Activated naive CD4-positive, alpha-beta T cell treated with anti-CD3 and anti-CD28 coated beads, Interleukin-2, amount 10 ng/mL, durations not matched to agents 7 days and 5 days (primary cell): Measurements from ENCODE around the gene ANKRD29.
"Not testable (repeated sequence)": the region's sequence is repeated elsewhere in the genome, so short reads cannot be mapped to it uniquely, and the experiment has no call there.

Experiments used
- CTCF ChIA-PET: fragments of 350-600 bp; sonication (Branson Sonifier 250); formaldehyde crosslinking; loops from one replicate; lab custom pipeline; 2021; ENCODE audit warnings: antibody characterized with exemption; lab: Charles Lee
- DNase-seq: peaks from one replicate; pipeline ENCODE4 v3.0.0-alpha.2; 2020
- H3K27ac Mint-ChIP-seq: one replicate; pipeline ENCODE4 v1.8.0; 2021; ENCODE audit warnings: mild to moderate bottlenecking, moderate library complexity, mixed read lengths
- H3K27me3 Mint-ChIP-seq: one replicate; pipeline ENCODE4 v1.8.0; 2021; ENCODE audit warnings: mild to moderate bottlenecking, mixed read lengths
- H3K36me3 Mint-ChIP-seq: one replicate; pipeline ENCODE4 v1.8.0; 2021; ENCODE audit warnings: mixed read lengths
- H3K4me1 Mint-ChIP-seq: one replicate; pipeline ENCODE4 v1.8.0; 2021; ENCODE audit warnings: mixed read lengths
- H3K4me3 Mint-ChIP-seq: one replicate; pipeline ENCODE4 v1.8.0; 2021; ENCODE audit warnings: mild to moderate bottlenecking, moderate library complexity, mixed read lengths
- H3K9me3 Mint-ChIP-seq: one replicate; pipeline ENCODE4 v1.8.0; 2021; ENCODE audit warnings: mixed read lengths

The ANKRD29 gene

DNA sequence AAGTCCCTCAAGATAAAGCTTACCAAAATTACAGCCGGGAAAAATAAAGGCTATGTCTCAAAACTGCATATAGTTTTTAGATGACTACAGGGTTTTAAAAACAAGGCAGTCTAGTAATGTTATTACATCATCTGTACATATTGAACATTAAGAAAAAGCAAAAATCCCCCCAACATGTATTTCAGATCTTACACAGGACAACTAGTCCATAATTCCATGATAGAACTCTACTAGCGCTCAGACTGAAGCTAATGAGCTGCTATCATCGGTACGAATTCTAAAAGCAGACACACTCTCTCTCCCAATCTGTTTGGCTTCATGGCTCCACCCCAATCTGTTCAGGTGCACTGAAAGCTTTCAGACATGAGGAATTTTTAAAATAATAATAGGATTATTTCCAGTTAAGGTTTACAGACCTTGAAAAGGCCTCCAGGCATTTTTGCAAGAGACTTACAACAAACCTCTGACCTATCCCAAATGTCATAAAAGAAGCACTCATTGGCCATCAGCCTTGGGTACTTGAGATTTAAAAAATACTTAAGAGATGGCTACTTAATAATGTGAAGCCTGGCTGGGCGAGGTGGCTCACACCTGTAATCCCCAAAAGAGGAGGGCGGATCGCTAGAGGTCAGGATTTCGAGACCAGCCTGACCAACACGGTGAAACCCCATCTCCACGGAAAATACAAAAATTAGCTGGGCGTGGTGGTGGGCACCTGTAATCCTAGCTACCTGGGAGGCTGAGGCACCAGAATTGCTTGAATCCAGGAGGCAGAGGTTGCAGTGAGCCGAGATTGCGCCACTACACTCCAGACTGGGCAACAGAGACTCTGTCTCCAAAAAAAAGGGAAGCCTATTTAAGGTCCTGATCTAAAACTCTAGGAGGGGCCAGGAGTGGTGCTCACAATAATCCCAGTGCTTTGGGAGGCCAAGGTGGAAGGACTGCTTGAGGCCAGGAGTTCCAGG, 78.4 kb downstream of the ANKRD29 start:
- DNase-seq, result no peak
- Mint-ChIP-seq H3K27me3 (peaks cover 19% of the 10 kb centered on the region), H3K36me3 (peaks cover 30% of the 10 kb centered on the region), H3K4me1 (peaks cover 47% of the 10 kb centered on the region), H3K4me3 (peak overlapping the region; percentile 20), H3K27ac (no peak overlapping the region), H3K9me3 (no peaks in the 10 kb centered on the region)
- CTCF ChIA-PET, result interaction anchor here (0.9 to 1.7 kb wide), 4 partner anchors 61 to 86 kb away, joined by 3 to 8 read pairs (median 4); no protein-coding TSS in a partner anchor

DNA sequence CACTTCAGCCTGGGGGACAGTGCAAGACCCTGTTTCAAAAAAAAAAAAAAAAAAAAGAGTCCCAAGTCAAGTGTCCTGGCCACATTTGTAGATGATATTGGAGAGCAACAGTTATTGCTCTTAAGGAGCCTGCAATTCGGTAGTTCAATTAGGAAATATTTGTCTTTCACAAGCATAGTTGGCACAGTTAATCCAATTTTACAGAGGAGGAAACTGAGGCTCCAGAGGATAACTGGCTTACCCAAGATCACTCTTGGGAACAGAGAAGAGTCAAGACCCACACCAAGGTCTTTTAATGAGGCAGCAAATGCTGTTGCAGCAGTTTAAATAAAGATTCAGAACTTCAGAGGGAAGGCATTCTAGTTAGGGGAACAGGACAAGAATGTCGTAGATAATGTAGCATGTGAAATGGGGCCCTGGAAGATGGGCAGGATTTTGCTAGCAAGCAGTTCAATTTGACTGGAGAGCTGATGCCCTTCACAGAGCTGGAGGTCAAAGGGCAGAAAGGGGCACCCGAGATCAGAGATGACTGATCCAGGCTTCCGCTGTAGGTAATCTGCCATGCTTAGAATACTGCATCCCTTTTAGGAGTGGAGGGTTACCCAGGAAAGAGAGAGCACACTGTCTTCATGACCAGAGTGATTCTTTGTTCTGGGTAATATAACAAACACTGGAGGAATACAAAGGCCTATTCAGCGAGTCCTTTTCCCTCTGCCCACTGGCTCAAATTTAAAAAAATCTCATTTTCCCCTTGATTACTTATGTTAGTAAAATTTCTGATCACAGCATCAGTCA, 79.4 kb downstream of the ANKRD29 start:
- no peak overlapping the region for H3K27ac Mint-ChIP-seq
- no peak overlapping the region for H3K4me3 Mint-ChIP-seq
- peaks cover 39% of the 10 kb centered on the region for H3K36me3 Mint-ChIP-seq
- peaks cover 58% of the 10 kb centered on the region for H3K4me1 Mint-ChIP-seq
- no peak for DNase-seq
- H3K27me3 Mint-ChIP-seq, result peaks cover 9% of the 10 kb centered on the region
- CTCF ChIA-PET, result interaction anchor here (1.3 to 1.7 kb wide), 2 partner anchors 67 to 85 kb away, joined by 3 to 6 read pairs; no protein-coding TSS in a partner anchor
- H3K9me3 Mint-ChIP-seq, result no peaks in the 10 kb centered on the region

DNA sequence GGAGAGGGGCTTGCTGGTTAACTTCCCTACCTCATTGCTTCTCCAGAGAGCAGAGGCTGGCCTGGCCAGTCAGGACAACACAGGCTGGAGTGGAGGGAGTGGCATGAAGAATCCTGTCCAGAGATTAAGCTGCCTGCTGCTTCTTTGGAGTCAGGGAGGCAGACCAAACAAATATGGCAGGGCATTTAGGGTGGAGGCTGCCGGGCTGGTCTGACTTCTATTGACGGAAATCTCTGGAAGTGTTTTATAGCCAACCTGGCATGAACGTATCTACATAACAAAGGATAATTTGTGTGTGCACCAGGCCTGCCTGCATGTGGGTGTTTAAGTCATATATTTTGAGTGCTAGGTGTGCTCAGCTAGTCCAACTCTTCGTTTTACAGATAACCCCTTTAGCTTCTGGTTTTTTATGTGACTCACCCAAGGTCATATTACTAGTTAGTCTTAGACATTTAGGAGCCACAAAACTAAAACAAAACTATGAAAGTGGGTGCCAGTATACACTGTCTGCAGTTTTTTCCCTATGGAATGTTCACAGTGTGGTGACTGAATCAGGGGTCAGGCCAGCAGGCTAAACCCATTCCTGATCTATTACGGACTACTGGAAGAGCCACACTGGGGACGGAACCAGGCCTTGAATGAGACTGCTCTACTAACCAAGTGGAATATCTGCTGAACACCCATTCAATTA, 81.9 kb downstream of the ANKRD29 start:
- DNase-seq, result no peak
- no peak overlapping the region for H3K27ac Mint-ChIP-seq
- CTCF ChIA-PET, result interaction anchor here (1.3 to 2.2 kb wide), 2 partner anchors 64 to 82 kb away, joined by 3 to 6 read pairs; no protein-coding TSS in a partner anchor
- no peak overlapping the region for H3K4me3 Mint-ChIP-seq
- no peaks in the 10 kb centered on the region for H3K27me3 Mint-ChIP-seq
- peaks cover 61% of the 10 kb centered on the region for H3K4me1 Mint-ChIP-seq
- no peaks in the 10 kb centered on the region for H3K9me3 Mint-ChIP-seq
- peaks cover 49% of the 10 kb centered on the region for H3K36me3 Mint-ChIP-seq

DNA sequence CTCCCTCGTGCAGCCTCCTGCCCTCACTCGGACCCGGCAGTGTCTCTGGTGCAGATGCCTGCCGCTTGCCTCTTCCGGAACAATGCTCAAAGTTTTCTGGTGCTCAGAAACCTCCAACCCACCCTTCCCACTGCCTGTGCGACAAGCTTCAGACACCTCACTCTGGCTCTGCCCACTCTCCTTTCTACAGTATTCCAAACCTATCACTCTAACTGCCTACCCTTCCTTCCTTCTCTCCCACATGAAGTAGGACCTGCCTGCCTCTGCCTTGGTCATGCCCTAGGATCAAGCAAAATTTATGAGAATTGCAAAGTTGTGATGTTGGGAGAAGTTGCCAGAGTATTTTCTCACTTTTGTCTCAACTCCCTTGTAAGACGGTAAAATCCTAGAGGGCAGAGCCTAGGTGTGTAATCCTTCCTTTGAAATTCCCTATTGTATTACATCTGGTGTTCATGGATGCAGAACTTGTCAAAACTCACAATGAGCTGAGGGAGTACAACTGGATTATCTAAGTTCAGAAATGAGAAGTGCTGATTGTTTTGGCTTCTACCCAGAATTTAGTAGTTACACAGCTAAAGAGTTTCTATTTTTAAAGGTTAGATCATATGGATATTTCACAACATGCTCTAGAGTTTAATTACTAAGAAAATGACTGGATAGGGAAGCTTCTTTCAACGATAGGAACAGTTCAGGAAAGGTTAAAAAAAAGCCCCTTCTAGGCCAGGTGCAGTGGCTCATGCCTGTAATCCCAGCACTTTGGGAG, 83.6 kb downstream of the ANKRD29 start:
- CTCF ChIA-PET, result interaction anchor here (2.2 kb wide), 1 partner anchor 63 kb away, joined by 6 read pairs; no protein-coding TSS in a partner anchor
- Mint-ChIP-seq H3K4me1 (peaks cover 60% of the 10 kb centered on the region), H3K4me3 (no peak overlapping the region), H3K36me3 (peaks cover 56% of the 10 kb centered on the region), H3K27me3 (no peaks in the 10 kb centered on the region), H3K9me3 (no peaks in the 10 kb centered on the region), H3K27ac (no peak overlapping the region)
- DNase-seq, result no peak

DNA sequence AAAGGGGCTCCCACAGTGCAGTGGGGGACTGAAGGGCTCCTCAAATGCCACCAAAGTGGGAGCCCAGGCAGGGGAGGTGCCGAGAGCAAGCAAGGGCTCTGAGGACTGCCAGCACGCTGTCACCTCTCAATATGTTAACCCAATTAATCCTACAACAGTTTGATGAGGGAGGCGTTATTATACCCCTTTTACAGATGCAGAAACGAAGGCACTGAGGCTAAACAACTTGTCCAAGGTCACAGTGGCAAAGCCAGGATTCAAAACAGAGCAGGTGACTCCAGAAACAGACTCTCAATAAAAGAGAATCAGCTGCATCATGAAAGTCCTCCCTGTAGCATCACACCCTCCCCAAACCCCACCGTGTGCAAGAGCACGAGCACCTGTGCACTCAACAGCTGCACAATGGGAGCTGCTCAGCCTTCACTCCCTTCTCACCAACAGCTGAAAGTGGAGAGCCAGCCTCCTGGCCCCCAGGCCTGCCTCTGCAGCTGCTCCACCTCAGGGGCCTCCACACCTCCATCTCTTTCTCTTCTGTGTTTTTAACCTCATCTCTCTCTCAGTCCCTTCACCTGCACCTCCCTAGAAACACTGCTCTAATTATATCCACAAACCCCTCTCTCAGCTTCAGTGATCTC, 84.5 kb downstream of the ANKRD29 start:
- no peaks in the 10 kb centered on the region for H3K27me3 Mint-ChIP-seq
- no peak overlapping the region for H3K27ac Mint-ChIP-seq
- no peak for DNase-seq
- peaks cover 60% of the 10 kb centered on the region for H3K4me1 Mint-ChIP-seq
- CTCF ChIA-PET, result no interaction called here
- H3K36me3 Mint-ChIP-seq, result peaks cover 52% of the 10 kb centered on the region
- H3K4me3 Mint-ChIP-seq, result no peak overlapping the region
- no peaks in the 10 kb centered on the region for H3K9me3 Mint-ChIP-seq

DNA sequence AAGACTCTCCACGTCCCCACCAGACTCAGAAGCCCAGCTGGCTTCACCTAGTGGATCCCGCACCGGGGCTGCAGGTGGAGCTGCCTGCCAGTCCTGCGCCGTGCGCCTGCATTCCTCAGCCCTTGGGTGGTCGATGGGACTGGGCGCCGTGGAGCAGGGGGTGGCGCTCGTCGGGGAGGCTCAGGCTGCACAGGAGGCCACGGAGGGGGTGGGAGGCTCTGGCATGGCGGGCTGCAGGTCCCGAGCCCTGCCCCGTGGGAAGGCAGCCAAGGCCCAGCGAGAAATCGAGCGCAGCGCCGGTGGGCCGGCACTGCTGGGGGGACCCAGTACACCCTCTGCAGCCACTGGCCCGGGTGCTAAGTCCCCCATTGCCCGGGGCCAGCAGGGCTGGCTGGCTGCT, 85.2 kb downstream of the ANKRD29 start:
- H3K27me3 Mint-ChIP-seq, DNase-seq, H3K4me3 Mint-ChIP-seq, H3K9me3 Mint-ChIP-seq, CTCF ChIA-PET, H3K27ac Mint-ChIP-seq: not testable (repeated sequence)
- peaks cover 61% of the 10 kb centered on the region for H3K4me1 Mint-ChIP-seq
- peaks cover 51% of the 10 kb centered on the region for H3K36me3 Mint-ChIP-seq

DNA sequence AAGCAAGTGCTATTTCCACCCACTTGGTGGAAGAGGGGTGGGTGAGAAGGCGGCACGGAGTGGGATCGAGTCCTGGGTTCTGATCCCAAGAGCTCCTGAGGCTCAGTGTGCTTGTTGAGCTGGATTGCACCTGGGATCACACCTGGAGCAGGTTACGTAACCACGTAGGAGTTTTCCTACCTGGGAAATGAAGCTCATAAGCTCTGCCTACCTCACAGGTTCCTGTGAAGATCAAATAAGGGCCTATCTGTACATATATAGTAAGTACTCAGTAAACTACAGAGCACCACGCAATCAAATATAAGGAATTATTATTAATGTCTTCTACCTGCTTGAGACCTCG, 87.4 kb downstream of the ANKRD29 start:
- Mint-ChIP-seq H3K27ac (peak overlapping the region; percentile 89), H3K36me3 (peaks cover 48% of the 10 kb centered on the region), H3K9me3 (no peaks in the 10 kb centered on the region), H3K4me3 (no peak overlapping the region), H3K27me3 (no peaks in the 10 kb centered on the region), H3K4me1 (peaks cover 62% of the 10 kb centered on the region)
- no peak for DNase-seq
- CTCF ChIA-PET, result interaction anchor here (0.9 kb wide), 1 partner anchor 59 kb away, joined by 5 read pairs; no protein-coding TSS in a partner anchor

DNA sequence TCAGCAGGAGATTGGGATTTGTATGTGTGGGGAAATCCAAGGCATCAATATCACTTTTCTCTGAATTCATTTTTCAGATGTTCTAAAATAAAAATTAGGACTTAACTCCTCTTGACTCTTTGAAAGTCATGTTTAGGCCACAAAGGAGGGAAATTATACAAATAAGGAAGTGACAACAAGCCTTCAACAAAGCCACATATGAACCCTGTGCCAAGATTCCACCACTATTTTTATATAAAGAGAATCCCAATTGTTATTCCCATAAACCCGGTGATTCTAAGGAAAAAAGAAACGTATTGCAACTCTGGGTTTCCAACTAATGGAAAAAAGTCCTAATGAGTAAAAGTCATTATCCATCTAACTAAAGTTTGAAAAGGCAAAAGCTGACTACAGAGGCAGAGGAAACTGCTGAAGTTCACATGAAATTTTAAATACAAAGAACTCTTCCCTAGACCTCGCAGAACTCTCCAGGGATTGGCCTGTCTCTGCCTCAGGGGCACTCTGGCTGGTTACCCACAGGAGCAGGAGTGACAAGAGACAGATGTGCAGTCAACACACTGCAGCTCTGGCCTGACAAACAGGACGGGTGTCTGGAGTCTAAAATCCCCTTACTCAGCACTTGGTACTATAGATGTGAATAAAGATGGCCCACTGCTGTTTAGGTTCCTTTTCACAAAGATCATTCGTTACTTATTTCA, 88.0 kb downstream of the ANKRD29 start:
- H3K27me3 Mint-ChIP-seq, result no peaks in the 10 kb centered on the region
- CTCF ChIA-PET, result interaction anchor here (0.9 to 1.4 kb wide), 2 partner anchors 58 to 59 kb away, joined by 3 to 5 read pairs; no protein-coding TSS in a partner anchor
- H3K4me1 Mint-ChIP-seq, result peaks cover 59% of the 10 kb centered on the region
- no peaks in the 10 kb centered on the region for H3K9me3 Mint-ChIP-seq
- H3K4me3 Mint-ChIP-seq, result peak overlapping the region; percentile 14
- DNase-seq, result no peak
- H3K36me3 Mint-ChIP-seq, result peaks cover 53% of the 10 kb centered on the region
- peak overlapping the region; percentile 89 for H3K27ac Mint-ChIP-seq

DNA sequence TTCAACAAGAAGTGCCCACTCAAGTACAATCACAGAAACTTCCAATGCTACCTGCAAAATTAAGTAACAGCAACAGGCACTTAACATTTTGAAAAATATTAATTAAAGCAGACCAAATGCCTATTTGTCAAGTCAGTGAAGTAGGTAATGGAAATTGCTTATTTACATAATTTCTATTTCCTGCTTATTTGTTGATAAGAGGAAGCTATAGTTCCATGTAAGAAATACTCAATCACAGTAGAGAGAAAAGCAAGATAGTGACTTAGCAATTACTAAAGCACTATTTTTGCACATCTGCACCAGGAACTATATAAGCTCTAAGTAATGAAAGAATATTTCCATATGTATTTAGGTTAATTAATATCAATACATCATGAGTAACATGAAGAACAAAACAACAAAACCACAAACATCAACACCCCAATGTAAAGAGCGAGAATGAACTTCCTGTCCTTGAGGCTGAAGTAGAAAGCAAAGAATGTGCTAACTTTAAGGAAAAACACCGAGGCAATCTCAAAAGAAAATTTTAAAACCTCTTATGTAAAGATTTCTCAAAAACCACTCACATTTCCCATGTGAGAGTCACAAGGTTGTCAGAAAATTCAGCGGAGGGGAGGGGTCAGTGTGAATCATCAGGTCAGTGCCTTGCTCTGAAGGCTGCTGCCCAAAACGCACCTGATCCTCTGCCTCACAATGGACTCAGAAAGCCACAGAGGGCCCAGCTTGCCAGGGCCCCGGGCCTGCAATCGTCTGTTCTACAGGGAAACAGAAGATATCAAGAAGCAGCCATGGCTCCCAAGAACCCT, 88.9 kb downstream of the ANKRD29 start:
- Mint-ChIP-seq H3K27ac (peak overlapping the region; percentile 89), H3K4me1 (peaks cover 53% of the 10 kb centered on the region), H3K36me3 (peaks cover 56% of the 10 kb centered on the region), H3K27me3 (no peaks in the 10 kb centered on the region), H3K9me3 (no peaks in the 10 kb centered on the region), H3K4me3 (peak overlapping the region; percentile 14)
- CTCF ChIA-PET, result interaction anchor here (1.4 kb wide), 1 partner anchor 58 kb away, joined by 3 read pairs; no protein-coding TSS in a partner anchor
- peak; percentile 49 for DNase-seq

DNA sequence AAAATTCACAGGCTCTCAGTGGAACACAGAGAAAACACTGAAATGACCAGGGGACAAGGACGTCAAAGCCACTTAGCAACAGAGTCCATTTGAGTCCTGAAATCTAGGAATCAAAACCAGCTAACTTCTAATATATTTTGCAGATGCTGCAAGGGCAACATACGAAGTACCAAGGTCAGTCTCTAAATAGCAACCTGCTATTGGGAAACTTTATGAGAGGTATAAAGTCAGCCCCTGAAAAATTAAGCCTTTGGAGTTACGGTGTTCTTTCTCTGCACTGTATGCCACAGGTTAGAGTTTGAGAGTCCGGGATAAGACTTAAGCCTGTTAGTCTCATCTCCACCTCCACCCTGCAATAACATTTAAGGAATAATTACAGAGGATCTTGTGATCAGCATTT, 89.7 kb downstream of the ANKRD29 start:
- H3K27ac Mint-ChIP-seq, result peak overlapping the region; percentile 89
- H3K4me3 Mint-ChIP-seq, result no peak overlapping the region
- H3K4me1 Mint-ChIP-seq, result peaks cover 46% of the 10 kb centered on the region
- DNase-seq, result no peak
- no peaks in the 10 kb centered on the region for H3K9me3 Mint-ChIP-seq
- CTCF ChIA-PET, result no interaction called here
- peaks cover 59% of the 10 kb centered on the region for H3K36me3 Mint-ChIP-seq
- H3K27me3 Mint-ChIP-seq, result no peaks in the 10 kb centered on the region

DNA sequence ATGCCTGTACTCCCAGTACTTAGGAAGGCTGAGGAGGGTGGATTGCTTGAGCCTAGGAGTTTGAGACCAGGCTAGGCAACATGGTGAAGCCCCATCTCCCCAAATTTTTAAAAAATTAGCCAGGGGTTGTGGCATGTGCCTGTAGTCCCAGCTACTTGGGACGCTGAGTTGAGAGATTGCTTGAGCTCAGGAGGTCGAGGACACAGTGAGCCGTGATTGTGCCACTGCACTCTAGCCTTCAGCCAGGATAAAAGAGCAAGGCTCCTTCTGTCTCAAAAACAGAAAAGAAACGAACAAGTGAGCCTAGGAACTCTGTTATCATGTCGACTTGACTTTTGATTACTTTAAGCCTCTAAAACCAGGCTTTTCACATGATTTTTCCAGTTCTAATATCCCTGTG, 90.1 kb downstream of the ANKRD29 start:
- peaks cover 46% of the 10 kb centered on the region for H3K4me1 Mint-ChIP-seq
- DNase-seq, result no peak
- H3K9me3 Mint-ChIP-seq, result no peaks in the 10 kb centered on the region
- peaks cover 61% of the 10 kb centered on the region for H3K36me3 Mint-ChIP-seq
- no peak overlapping the region for H3K4me3 Mint-ChIP-seq
- H3K27me3 Mint-ChIP-seq, result no peaks in the 10 kb centered on the region
- H3K27ac Mint-ChIP-seq, result no peak overlapping the region
- CTCF ChIA-PET, result no interaction called here

DNA sequence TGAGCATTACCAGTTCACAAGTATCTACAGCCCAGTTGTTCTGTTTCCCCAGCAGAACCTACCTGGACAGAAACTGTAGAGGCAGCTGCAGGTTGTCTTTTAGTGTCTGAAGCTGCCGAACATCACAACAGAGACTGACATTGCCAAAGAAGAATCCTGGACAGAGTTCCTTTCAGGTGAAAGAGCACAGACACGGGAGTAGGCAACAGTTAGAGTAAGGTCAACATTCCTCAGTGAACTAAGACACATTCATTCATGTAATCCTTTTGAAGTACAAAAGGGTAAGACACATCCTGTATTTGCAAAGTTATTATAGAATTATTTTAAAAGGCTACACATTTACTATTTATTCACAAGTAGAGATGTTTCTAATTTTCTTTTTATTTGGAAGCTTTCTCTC, 90.7 kb downstream of the ANKRD29 start:
- Mint-ChIP-seq H3K27ac (no peak overlapping the region), H3K4me3 (no peak overlapping the region)

More for the DNA sequence above, 90.7 kb downstream of the ANKRD29 start:
- Mint-ChIP-seq H3K27me3 (no peaks in the 10 kb centered on the region), H3K36me3 (peaks cover 66% of the 10 kb centered on the region), H3K4me1 (peaks cover 44% of the 10 kb centered on the region), H3K9me3 (no peaks in the 10 kb centered on the region)
- CTCF ChIA-PET, result no interaction called here
- no peak for DNase-seq
